ENCODE results near the gene CNTNAP2.

- TF ChIP-seq CTCF (IDR thresholded peaks at IDR 0.05; ENCODE audit: insufficient read depth, low read length, poor library complexity, severe bottlenecking) = no peak
- TF ChIP-seq EZH2phosphoT487 (conservative IDR thresholded peaks at IDR 0.05; ENCODE audit: low read length) = no peak
These were observed 2258.0 kb downstream of the CNTNAP2 start for GRCh38 chr7:148374396-148375259.
